Measurements from ENCODE around the gene MAMDC2. TPM values are rescaled to one million over a fixed set of nuclear protein-coding genes. Genes with fewer than 3 reads are reported as not detected.

MAMDC2 gene
- total RNA-seq, 1 experiment from 2014 or later = 4.6 TPM

DNA sequence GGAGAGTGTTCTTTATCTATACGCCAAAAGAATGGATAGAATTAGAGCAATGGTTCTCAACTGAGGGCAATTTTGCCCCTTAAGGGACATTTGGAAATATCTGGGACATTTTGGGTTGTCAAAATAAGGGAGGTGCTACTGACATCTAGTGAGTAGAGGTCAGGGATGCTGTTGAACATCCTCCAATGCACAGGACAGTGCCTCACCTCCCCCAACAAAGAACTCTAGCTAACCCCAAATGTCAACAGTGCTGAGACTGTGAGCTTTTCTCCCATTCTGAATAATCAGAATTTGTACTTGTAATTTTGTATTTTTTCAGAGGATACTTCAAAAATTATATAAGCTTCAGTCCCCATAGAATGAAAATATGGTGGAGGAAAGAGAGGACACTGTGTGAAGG, 206.6 kb downstream of the MAMDC2 start:
- Histone ChIP-seq H4K5ac (ENCODE audit: insufficient read length, low read depth, low read length) (no peak overlapping the region), H3K27me3 (ENCODE audit: insufficient read depth, low read length) (no peaks in the 10 kb centered on the region), H2BK12ac (ENCODE audit: insufficient read length, low read depth, low read length) (no peak overlapping the region), H3K27ac (ENCODE audit: insufficient read length, low read depth, low read length) (no peak overlapping the region), H3K79me1 (ENCODE audit: insufficient read depth, low read depth, low read length, poor library complexity, severe bottlenecking) (no peaks in the 10 kb centered on the region), H3K14ac (ENCODE audit: insufficient read depth, low read length) (no peak overlapping the region), H3K23me2 (ENCODE audit: insufficient read length, low read depth, low read length, poor library complexity, severe bottlenecking) (no peaks in the 10 kb centered on the region), H3K18ac (ENCODE audit: insufficient read length, low read depth, low read length) (no peak overlapping the region), H3K4me2 (ENCODE audit: insufficient read depth, insufficient read length, low read length) (no peak overlapping the region), H3K9ac (ENCODE audit: extremely low read depth, insufficient read length, low read length) (no peak overlapping the region), H3K23ac (ENCODE audit: insufficient read length, low read depth, low read length) (no peak overlapping the region), H3K4ac (ENCODE audit: low read depth, low read length) (no peak overlapping the region), H3K9me3 (ENCODE audit: control insufficient read depth, low read depth, low read length) (no peaks in the 10 kb centered on the region), H3T11ph (ENCODE audit: low read length) (no peak overlapping the region), H2AK5ac (ENCODE audit: insufficient read length, low read length) (no peak overlapping the region), H3K4me1 (ENCODE audit: insufficient read depth, low read length) (no peaks in the 10 kb centered on the region), H4K91ac (ENCODE audit: insufficient read length, low read depth, low read length) (no peak overlapping the region), H2BK120ac (ENCODE audit: low read depth, low read length, poor library complexity, severe bottlenecking) (no peak overlapping the region), H2BK15ac (ENCODE audit: low read depth, low read length) (no peak overlapping the region), H3K79me2 (ENCODE audit: insufficient read depth, low read length) (no peaks in the 10 kb centered on the region), H2AFZ (ENCODE audit: low read length) (no peak overlapping the region), H2BK5ac (ENCODE audit: insufficient read length, low read length) (no peak overlapping the region), H2BK20ac (ENCODE audit: low read depth, low read length, poor library complexity, severe bottlenecking) (no peak overlapping the region), H4K8ac (replicated peaks; ENCODE audit: insufficient read length, low read depth, low read length) (no peak overlapping the region), H4K20me1 (ENCODE audit: control insufficient read depth, insufficient read depth, insufficient read length) (no peaks in the 10 kb centered on the region), H3K56ac (ENCODE audit: insufficient read length, low read depth, low read length) (no peak overlapping the region)
- Mint-ChIP-seq H3K4me3 (no peak overlapping the region), H3K36me3 (ENCODE audit: insufficient read depth in 1 of 3, low read depth in 3 of 3) (no peaks in the 10 kb centered on the region), H3K4me1 (no peaks in the 10 kb centered on the region), H3K27me3 (ENCODE audit: low read depth) (no peaks in the 10 kb centered on the region), H3K27ac (no peak overlapping the region), H3K9me3 (no peaks in the 10 kb centered on the region; a peak in 1 of 5 replicates)
- DNase-seq = no peak
- TF ChIP-seq, protein P1, sequence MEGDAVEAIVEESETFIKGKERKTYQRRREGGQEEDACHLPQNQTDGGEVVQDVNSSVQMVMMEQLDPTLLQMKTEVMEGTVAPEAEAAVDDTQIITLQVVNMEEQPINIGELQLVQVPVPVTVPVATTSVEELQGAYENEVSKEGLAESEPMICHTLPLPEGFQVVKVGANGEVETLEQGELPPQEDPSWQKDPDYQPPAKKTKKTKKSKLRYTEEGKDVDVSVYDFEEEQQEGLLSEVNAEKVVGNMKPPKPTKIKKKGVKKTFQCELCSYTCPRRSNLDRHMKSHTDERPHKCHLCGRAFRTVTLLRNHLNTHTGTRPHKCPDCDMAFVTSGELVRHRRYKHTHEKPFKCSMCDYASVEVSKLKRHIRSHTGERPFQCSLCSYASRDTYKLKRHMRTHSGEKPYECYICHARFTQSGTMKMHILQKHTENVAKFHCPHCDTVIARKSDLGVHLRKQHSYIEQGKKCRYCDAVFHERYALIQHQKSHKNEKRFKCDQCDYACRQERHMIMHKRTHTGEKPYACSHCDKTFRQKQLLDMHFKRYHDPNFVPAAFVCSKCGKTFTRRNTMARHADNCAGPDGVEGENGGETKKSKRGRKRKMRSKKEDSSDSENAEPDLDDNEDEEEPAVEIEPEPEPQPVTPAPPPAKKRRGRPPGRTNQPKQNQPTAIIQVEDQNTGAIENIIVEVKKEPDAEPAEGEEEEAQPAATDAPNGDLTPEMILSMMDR (conservative IDR thresholded peaks at IDR 0.05) = no peak
- no CpG with 5 or more reads among the region's 1 CpG for WGBS (ENCODE audit: extremely low coverage, insufficient read length, low lambda C conversion rate)
